8988T (cell line): ENCODE data around the gene NMT2.

ENCODE experiments used
- DNase-seq: peaks from one replicate; pipeline ENCODE4 v3.0.0; 2011

NMT2 gene

DNA sequence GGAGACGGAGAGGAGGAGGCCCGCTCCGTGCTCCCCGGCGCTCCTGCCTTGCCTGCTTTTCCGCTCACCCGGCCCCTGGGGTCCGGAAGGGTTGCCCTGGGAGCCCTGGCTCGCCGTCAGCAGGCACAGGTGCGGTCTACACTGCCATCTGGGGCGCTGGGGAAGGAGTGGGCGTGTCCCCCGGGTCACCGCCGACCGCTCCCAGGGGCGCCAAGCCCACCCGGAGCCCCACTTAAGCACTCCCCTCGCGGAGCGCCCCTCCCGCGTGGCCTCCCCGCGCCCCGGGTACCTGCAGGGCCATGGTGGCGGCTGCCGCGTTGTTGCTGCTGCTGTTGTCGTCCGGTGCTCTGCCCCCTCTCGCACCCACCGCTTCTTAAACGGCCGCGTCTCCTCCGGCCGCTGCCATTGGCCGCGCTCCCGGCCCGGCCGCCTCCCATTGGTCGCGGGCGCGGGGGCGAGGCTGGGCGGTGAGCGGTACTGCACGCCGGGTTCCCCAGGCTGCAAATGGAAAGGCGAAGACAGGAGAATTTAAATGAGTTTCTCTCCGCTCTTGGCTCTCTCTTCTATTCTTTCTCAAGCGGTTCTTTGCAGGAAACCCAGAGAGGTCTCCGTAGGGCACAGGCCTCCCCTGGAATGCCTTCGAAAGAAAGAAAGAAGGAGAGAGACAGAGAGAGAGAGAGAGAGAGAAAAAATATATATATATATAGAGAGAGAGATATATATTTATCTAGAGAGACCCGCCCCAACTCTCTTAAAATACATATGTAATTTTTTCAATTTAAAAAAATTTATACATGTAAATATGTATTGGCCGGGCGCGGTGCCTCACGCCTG, 79.8 kb downstream of the NMT2 start, which contains the start of gene ACBD7:
Gene ACBD7, minus strand, starts transcription at position 349 of the 834 bp plus-strand sequence. Its CDS starts 48 bp downstream, at position 301.
- DNase-seq: peak; percentile 96

DNA sequence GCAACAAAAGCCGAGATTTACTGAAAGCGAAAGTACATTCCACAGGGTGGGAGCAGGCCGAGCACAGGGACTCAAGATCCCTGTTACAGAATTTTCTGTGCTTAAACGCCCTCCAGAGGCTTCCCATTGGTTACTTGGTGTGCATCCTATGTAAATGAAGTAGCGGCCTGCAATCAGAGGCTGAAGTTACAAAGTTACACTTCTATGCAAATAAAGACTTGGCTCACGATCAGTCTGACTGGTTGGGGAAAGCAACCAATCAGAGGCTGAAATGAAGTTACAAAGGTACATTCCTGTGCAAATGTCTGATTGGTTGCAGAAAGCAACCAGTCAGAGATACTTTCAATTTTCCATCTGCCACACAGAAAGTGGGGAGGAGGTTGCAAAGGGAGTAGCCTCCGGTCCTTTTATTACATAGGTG, 84.0 kb downstream of the NMT2 start:
- DNase-seq: peak; percentile 48

DNA sequence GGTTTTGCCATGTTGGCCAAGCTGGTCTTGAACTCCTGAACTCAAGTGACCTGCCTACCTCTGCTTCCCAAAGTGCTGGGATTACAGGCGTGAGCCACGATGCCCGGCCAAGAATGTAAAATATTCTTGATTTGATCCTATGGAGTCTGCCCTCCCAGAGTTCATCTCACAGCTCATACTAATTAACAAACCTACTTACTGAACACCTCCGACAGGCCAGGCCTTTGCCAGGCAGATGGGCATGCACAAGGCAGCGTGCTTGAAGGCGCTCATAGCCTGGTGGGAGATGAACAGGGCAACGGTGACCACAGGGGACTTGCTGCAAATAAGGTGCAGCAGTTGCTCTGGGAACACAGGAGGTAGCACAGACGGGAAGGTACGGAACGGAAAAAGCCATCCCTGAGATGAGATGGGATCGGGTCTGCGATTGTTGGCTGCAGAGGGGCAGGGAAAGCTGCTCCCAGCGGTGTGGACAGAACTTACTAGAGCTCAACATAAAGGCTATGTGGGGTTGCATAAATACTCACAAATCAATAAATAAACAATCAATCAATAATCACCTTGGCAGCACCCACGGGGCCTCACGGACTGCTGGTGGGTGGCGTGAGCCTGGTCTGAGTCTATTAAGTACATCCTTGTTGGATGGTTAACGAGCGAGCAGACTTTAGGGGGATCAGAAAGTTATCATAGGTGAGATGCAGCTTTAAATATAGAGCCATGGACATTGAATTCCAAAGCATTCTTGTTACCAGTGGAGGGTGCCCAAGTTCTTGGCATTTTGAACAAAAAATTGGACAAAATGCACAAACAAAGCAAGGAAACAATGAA, 84.6 kb downstream of the NMT2 start:
- DNase-seq: no peak

DNA sequence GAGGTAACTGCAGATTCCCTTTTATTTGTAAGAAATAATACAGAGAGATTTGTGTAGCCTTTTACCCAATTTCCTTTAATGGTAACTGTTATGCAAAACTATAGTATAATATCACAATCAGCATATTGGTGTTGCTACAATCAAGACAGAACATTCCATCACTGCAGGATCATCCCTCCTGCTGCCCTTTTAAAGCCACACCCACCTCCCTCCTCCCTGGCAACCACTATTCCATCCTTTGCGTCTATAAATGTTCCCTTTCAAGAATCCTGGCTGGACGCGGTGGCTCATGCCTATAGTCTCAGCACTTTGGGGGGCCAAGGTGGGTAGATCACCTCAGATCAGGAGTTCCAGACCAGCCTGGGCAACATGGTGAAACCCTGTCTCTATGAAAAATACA, 93.1 kb downstream of the NMT2 start:
- no peak for DNase-seq

DNA sequence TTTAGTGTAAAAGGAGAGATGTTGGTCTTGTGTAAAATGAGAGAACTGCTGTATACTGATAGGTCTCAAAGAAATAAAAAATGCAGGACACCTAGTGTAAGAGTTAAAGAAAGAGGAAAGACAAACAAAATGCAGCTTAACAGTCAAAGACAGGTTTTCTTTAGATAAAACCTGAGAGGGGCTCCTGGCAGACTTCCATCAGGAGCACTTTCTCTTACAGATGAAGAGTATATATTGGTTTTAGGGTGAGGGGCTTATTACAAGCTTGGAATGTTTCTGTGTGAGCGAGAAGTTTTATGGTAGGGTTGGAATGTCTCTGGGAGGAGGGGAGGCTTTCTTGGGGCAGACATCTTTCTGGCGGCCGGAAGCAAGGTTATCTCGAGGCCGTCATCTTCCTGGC, 96.1 kb downstream of the NMT2 start:
- DNase-seq: no peak

DNA sequence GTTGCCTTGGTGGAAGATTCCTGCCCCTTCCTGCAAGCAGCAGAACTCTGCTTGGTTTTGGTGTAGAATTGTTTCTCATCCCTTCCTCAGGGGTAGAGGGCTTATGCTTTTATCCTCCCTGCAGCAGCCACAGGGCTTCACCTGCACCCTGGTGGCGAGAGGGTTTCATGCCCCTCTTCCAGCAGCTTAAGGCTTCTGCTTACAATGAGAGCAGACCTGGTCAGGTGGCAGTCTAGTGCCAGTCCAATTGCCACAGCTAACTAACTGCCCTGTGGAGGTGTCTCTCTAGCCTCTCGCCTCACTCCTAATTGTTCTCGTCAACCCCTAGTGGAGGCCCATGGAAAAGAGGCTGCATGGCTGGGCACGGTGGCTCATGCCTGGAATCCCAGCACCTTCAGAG, 99.3 kb downstream of the NMT2 start:
- no peak for DNase-seq

DNA sequence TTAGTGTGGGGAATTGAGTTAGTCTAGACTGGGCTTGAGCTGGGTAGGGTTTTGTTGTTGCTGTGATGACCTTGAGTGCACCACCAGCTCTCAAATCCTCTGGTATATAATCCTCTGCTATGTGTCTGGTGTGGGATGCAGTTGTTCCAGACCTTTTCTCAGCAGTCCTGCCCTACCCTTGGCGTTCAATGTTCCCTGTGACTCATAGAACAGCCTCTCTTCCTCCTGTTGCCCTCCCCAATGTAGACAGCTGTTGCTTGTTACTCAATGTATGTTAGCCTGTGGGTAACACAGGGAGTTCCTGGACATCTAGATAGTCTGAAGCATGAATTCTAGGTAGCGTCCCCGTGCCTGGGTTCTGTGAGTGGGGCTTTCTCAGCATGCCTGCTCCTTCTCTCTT, 99.7 kb downstream of the NMT2 start:
- no peak for DNase-seq

DNA sequence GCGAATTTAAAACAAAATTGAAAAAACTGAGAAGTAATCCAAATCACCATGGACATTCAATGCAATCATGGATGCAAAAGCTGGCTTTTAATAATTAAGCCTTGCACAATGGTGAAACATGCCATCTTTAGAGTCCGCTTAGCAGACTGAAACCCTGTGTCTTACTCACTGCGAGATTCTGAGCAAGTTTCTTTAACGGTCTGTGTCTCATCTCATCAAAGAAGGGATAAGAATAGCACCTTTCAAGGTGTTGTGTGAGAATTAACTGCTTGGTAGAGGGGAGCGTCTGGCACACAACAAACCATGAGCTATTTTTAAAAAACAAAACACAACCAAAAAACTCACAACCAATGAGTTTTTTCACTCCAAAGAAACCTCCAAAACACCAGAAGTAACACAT, 101.3 kb downstream of the NMT2 start:
- DNase-seq: no peak

DNA sequence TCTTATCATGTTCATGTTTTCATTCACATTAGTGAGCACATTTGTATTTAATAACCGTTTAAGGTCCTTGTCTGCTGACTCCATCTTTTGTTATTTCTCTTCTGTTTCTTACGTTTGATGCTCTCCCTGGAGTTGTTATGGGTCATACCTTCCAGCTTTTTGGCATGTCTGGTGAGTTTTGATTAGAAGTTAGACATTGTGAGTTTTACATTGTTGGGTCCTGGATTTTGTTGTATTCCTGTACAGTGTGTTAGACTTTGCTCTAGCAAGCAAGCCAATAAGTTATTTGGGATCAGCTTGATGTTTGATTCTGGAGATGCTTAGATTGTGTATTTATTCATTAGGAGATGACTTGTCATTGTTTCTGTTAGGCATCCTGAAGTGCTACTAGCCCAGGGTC, 107.9 kb downstream of the NMT2 start:
- no peak for DNase-seq

DNA sequence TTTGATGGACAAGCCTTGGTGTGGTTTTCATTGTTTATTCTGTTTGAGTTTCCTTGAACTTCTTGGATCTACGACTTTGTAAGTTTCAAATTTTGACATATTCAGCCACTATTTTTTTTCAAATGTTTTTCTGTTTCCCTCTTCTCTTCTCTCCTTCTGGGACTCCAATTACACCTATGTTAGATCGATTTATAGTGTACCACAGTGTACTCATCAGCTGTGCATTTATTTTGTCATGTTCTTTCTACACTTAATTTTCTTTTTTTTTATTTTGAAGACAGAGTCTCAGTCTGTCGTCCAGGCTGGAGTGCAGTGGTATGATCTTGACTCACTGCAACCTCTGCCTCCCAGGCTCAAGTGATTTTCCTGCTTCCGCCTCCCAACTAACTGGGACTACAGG, 108.6 kb downstream of the NMT2 start:
- no peak for DNase-seq

DNA sequence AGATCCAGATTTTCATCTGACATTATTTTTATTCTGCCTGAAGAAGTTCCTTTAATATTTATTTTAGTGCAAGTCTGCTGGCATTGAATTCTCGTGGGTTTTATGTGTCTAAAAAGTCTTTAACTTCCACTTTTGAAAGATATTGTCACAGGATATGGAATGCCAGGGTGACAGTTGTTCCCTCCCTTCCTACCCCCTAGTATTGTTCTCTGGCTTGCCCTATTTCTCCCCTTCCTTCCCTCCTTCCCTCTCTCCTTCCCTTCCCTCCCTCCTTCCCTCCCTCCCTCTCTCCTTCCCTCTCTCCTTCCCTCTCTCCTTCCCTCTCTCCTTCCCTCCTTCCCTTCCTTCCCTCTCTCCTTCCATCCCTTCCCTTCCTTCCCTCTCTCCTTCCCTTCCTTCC, 109.8 kb downstream of the NMT2 start:
- DNase-seq: no peak
